NCI-H2196 treated with DMSO at 0.1 percent for 48 hours (cell line): ENCODE data around the gene NRF1.

ENCODE experiments used
- DNase-seq: peaks from one replicate; lab custom pipeline; 2025; ENCODE audit not compliant: unreplicated experiment; lab: John Stamatoyannopoulos, UW

NRF1 gene

GRCh38 chr7:129678606-129679005 lies 67.1 kb downstream of the NRF1 start:
- DNase-seq = no peak

DNA sequence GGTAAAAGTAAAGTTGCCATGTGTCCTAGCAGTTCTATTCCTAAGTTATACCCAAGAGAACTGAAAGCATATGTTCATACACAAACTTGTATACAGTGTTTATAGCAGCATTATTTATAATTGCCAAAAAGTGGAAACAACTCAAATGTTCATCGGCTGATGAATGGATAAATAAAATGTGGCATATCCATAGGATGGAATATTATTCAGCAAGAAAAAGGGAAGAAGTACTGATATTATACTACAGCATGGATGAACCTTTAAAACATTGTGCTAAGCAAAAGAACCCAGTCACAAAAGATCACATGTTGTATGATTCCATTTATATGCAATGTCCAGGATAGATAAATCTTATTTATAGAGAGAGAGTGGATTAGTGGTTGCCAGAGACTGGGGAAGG lies 68.9 kb downstream of the NRF1 start:
- DNase-seq = no peak

- DNase-seq = no peak
Measured at GRCh38 chr7:129684777-129685176, 73.3 kb downstream of the NRF1 start.

DNA sequence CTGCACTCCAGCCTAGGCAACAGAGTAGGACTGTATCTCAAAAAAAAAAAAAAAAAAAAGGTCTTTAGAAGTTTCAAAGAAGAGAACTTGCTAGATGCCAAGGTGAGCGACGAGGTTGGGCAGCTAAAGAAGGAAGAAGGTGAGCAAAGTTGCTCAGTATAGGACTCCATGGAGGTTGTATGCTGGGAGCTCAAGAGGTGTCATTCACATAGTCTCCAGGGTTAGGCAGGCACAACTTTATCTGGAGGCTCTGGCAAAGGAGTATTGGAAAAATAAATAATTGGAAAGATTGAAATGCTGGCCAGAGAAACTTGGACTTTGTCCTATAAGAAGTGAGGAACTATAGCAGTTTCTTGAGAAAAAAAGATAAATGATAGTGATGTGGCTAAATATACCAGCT lies 74.5 kb downstream of the NRF1 start:
- DNase-seq = no peak

DNA sequence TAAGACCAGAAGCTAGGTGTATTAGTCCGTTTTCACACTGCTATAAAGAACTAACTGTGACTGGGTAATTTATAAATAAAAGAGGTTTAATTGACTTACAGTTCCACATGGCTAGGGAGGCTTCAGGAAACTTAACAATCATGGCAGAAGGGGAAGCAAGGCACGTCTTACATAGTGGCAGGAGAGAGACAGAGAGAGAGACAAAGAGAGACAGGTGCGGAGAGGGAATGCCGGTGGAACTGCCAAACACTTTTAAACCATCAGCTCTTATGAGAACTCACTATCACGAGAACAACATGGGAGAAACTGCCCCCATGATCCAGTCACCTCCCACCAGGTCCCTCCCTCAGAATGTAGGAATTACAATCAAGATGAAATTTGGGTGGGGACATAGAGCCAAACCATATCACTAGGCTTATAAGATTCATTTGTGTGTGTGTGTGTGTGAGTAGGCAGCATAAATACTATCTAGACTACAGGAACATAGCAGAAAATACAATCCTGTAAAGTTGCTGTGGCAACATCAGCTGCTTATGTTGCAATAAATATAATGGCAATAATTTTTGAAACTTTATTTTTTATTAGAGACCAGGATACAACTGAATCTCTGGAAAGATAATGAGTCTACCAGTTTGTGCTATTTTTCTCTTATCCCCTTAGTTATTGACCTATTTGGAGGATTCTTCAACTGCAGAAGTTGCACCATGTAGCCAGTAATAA lies 77.1 kb downstream of the NRF1 start:
- DNase-seq = no peak

DNA sequence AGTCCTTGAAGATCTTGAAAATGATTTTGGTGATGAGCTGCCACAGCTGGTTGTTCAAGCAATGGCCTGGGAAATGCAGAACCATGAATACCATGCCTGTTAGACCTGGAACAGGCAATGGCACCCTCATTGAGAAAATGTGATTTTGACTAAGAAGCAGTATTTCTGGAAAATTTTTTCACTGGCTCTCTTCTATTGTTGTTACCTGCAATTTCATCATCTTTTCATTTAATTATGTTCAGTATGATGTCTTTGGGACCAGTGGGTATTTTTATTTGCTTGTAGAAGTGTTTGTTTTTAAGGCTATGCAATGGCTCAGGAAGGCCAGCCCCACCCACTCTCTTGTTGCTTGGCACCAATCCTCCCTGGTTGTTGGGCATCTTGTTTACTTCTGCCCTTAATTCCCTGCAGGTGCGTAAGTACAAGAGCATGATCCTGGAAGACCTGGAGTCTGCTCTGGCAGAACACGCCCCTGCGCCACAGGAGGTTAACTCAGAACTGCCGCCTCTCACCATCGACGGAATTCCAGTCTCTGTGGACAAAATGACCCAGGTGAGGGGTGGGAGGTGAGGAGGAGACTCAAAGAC lies 78.6 kb downstream of the NRF1 start:
- peak; percentile 66 for DNase-seq

DNA sequence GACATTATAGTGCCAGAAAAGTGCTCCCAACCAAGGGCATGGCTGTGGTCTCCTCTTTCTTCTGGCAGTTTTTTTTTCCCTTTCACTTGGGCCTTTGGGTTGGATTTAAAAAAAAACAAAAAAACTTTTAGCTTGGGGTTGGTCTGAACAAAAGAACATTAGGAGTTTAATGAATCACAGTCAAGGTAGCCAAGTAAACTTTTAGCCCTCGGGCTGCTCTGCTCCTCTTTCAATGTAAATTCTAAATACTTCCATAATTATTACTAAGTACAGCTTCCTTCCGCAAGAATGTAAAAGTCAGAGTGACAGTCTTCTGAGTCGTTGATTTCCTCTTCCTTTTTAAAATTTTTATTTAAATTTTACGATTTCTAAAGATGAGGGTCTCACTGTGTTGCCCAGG lies 79.2 kb downstream of the NRF1 start:
- no peak for DNase-seq

DNA sequence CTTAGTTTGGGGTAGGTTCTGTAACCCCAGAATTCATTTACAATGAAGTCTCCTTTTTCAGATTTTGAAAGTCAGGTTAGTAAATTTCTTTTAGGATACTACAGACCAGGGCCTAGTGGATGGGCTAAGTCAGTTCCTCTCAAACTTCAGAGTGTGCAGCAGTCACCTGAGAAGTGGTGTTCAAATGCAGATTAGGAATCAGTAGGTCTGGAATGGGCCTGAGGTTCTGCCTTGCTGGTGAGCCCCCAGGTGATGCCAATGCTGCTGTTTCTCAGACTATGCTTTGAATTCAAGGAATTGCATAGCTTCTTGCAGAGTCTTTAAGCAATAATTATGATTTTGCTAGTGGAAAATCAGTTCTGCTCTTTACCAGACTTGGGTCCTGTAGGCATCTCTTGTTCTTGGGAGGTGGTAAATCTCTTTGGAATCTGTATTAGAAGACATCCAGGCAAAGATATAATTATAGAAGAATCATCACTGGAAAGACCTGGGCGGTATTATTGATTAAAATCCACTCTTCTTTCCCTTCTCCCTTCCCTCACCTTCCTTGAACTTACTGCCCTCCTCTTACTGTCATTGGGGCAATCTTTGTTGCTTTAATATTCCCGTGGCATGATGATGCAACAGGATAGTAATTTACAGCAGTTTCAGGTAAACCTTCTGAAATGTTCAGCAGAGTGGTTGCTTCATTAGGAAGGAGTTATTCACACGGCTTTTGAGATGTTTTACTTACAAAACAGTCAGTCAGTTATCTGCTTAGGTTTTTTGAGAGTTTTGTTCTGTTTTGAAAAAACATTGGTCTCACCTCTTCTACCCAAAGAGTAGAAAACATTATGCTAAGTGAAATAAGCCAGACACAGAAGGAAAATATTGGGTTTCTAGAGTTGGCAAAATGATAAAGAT lies 87.2 kb downstream of the NRF1 start:
- DNase-seq = no peak

DNA sequence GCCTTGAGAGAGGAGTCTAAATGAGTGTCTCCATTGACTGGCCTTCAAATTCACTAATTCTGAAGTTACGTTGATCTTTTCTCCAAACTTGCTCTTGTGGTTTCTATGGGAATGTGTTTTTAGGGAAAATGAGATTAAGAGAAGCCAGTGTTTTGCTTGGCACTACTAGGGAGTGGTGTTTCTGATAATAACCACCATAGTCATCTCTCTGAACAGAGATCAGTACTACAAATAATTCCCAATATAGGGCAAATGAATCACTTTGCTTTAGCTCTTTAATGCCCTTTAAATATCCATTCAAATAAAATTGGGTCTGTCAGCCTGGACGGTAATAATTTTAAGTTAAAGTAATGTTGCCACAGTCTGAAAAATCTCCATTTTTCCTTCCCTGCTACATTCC lies 90.8 kb downstream of the NRF1 start:
- DNase-seq = no peak

GRCh38 chr7:129702761-129703338 lies 91.3 kb downstream of the NRF1 start:
- DNase-seq = no peak

- no peak for DNase-seq
Measured at GRCh38 chr7:129703751-129704150, 92.2 kb downstream of the NRF1 start.

DNA sequence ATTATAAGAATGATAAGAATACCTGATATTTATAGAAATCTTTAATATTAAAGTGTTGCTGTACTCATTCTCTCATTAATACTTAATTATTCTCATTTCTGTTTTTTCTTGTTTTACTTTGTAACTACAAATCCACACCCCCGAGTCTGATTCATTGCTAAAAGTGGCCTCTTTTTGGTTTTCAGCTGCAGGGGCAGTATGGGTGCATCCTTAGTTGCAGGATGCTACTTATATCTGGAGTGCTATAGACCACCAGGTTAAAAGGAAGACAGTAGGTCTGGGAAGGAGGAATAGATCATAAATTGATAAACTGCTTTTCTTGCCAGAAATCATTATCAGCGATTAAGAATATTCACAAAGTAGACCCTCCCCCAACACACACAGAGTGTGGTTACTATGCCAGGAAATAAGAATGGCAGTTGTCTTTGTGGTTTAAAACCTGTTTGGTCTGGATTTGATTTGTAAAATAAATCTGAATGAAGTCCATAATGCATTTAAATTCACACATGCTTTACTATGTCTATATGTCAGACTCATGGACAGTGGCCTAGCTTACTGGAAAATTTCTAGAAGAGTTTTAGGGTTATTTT lies 96.5 kb downstream of the NRF1 start:
- no peak for DNase-seq

- DNase-seq = no peak
Measured at GRCh38 chr7:129713544-129713943, 102.0 kb downstream of the NRF1 start.

DNA sequence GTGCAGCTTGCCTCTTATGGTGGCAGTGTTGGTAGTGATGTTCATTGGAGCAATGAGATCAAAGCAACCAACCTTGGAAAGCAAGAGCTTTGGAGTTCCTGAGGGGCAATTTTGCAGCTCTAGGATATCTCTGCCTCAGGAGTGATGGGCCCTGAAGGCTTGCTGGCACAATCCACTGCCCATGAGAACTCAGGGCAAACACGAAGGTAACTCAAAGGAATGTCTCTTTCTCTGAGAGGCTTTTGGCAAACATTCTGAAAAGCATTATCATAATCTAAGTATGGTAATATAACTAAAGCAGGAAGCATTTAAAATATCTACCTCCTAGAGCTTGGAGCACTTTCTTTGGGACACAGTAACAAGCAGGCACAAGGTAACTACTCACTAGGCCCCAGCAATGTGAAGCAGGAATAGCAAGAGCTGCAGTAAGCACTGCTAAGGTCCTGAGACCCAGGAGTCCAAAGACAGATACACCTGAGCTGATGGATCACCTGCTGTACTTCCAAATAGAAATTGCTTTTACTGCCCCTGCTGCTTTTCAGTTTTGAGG lies 103.1 kb downstream of the NRF1 start:
- DNase-seq = no peak

DNA sequence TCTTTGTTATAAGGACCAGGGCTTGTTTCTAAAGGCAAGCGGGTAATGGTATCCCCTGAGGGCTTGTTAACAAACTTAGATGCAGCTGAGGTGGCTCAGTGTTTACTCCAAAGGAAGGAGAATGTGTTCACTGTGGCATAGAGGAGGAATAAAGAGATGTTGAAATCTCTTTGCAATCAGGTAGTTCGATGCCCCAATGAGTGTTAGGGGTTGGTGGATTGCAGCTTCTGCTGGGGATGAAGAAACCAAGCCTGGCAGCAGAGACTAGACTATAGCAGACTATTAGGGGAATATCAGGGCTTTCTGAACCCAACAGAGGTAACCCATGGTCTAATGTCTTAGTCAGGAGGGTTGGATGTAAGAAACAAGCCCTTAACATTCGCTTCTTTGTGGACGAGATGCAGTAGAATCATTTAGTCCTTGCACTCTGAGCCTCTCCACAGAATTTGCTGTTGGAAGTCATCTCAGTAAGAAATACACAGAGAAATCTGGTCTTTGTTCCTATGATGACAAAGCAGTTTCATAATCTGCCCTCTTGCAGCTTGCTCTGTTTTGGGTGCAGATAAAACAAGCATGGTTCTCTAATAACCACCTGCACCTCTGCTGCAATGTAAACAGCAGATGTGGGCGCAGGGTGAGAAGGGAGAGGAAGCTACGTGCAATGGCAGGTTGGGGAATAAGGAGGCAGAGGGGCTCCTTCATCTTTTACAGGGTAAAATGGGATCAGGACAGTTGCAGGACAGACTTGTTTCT lies 108.6 kb downstream of the NRF1 start:
- DNase-seq = no peak

- DNase-seq = no peak
Measured at GRCh38 chr7:129721068-129721467, 109.5 kb downstream of the NRF1 start.

DNA sequence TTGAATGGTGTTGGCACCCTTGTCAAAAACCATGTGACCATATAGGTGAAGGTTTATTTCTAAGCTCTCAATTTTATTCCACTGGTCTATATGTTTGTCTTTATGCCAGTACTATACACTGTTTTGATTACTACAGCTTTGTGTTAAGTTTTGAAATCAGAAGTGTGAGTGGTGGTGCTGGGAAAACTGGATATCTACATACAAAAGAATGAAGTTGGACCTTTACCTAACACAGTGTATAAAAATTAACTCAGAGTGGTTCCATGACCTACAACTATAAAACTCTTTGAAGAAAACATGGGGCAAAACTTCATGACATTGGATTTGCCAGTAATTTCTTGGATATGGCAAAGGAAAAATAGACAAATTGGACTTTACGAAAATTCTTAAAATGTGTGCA lies 112.2 kb downstream of the NRF1 start:
- no peak for DNase-seq

DNA sequence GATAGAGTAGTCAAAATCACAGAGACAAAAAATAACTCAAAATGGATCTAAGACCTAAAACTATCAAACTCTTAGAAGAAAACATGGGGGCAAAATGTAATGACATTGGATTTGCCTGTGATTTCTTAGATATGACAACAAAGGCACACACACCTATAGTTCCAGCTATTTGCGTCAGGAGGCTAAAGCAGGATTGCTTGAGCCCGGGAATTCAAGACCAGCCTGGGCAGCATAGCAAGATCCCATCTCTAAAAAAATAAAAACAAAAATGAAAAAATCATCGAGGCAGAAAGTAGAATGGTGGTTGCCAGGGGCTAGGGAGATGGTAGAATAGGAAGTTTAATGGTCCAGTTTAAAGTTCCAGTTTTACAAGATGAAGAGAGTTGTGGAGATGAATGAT lies 113.3 kb downstream of the NRF1 start:
- DNase-seq = no peak

DNA sequence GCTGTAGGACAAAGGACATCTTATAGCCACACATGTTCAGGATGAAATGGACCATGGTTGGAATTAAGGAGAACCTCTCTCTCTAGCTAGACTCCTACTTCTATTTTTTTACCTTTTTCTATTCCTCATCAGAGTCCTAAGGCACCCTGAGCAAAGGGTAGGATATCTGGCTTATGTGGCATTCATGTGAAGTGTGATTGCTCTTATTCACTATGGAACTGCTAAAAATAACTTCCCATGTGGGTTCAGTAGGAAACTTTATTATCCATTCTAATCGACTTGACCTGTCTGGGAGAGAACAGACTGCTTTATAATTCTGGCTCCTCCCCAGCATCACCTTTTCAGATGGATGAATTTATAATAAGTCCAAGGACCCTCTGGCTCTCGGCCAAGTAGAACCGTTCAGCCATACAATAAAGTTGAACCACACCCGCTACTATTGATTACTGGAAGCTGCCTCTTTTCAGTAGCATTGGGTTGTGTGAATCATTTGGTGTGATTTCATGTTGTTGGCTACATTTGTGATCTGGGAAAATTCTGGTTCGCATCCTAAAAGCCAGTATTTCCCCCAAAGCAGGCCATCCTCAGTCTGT lies 117.5 kb downstream of the NRF1 start:
- no peak for DNase-seq

DNA sequence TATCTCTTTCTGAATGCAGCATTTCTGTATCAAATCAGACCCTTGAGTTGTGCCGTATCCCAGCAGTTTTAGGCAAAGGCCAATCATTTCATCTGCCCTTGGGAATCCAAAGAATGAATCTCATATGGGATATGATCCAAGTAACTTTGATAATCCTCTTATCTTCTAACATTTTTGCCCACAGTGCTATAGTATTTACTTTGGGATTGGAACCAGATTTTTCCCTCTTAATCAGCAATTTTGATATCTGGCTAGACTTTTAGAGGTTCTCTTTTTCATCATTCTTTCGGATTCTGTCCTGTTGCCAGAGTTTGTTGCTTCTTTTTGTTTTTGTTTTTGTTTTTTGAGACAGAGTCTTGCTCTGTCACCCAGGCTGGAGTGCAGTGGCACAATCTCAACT lies 118.0 kb downstream of the NRF1 start:
- DNase-seq = no peak
